CD4-positive, alpha-beta T cell treated with Interleukin-15 for 4 hours (primary cell): ENCODE data around the gene OR56B1.

Experiments used
- DNase-seq: peaks from one replicate; pipeline ENCODE4 v3.0.0-alpha.2; 2020; ENCODE audit warnings: low spot score

Gene OR56B1

DNA sequence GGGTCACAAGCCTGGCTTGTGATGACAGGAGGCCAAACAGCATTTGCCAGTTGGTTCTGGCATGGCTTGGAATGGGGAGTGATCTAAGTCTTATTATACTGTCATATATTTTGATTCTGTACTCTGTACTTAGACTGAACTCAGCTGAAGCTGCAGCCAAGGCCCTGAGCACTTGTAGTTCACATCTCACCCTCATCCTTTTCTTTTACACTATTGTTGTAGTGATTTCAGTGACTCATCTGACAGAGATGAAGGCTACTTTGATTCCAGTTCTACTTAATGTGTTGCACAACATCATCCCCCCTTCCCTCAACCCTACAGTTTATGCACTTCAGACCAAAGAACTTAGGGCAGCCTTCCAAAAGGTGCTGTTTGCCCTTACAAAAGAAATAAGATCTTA lies 843 bp downstream of the OR56B1 start:
- DNase-seq, result no peak

DNA sequence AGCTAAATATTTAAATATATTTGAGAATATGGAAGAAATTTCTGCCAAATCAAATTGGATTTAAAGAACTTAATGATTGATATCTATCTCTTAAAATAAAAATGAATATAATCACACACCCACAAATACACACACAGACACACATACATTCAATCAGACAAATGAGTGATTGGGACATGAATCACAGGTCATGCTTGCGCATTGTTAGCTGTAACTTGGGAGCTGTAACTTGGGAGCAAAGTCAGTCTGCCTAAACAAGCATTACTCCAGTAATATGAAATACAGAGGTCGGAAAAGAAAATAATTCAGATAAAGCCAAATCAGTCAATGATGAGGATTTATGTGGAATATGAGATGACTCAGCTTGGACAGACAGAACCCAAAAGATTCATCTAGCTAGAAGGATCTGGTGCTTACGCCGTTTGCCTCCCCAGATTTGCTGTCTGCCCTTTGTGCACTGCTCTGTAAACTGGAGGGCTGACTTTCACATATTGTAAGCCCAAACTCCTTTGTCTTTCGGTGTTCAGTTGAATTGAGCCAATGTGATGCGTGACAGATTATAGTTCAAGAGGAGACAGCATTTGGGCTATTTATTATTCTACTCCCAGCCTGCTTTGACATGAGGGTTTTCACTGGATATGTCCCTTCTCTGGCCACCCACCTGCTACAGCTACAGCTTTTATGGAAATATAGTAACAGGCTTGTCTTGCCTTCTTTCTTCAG lies 1.6 kb downstream of the OR56B1 start:
- no peak for DNase-seq

GRCh38 chr11:5738431-5738830 lies 2.2 kb downstream of the OR56B1 start:
- no peak for DNase-seq

- no peak for DNase-seq
These were observed 10.4 kb downstream of the OR56B1 start for GRCh38 chr11:5746614-5747013.

GRCh38 chr11:5749836-5750235 lies 13.6 kb downstream of the OR56B1 start:
- DNase-seq, result no peak

GRCh38 chr11:5753943-5754342 lies 17.7 kb downstream of the OR56B1 start, which contains the start of gene OR52N4:
Gene OR52N4, plus strand, starts transcription at chr11:5754243. Its CDS starts 498 bp downstream, at chr11:5754741.
- DNase-seq, result no peak

DNA sequence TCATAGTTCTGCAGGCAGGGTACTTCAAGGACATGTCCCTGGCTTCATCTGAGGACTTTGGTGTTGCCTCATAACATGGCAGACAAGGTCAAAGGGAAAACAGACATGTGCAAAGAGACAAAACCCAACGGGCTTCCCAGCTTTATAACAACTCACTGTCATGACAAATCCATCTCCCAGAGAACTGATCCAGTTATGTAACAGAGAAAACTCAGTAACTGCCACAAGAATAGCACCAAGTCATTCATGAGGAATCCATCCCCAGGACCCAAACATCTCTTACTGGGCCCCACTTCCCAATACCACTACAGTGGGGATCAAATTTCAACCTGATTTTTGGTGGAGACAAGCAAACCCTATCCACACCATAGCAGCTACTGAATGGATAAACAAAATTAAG lies 30.8 kb downstream of the OR56B1 start:
- no peak for DNase-seq

- no peak for DNase-seq
These were observed 47.0 kb downstream of the OR56B1 start, which contains the start of gene OR52N5 for GRCh38 chr11:5783255-5783654. Gene OR52N5, minus strand, starts transcription at chr11:5783355. Its CDS starts 4,721 bp downstream, at chr11:5778634.
